Right renal cortex interstitium (tissue), 3 donors: ENCODE data around the gene GRK1. TPM values are rescaled to one million over a fixed set of nuclear protein-coding genes. Genes with fewer than 3 reads are reported as not detected.
"Not testable (repeated sequence)": the region's sequence is repeated elsewhere in the genome, so short reads cannot be mapped to it uniquely, and the experiment has no call there.

Experiments
- DNase-seq, 3 donors: peaks; one replicate each; pipeline ENCODE4 v3.0.0-alpha.2; 2013; ENCODE audit warnings: low read depth in 3 of 3, low spot score in 2 of 3
- polyA plus RNA-seq, 3 donors: library from polyadenylated mRNA; unstranded; fragments of 120-200 nt; gene quantifications; one replicate each; pipeline ENCODE4 v1.2.1, GENCODE V29; 2013; ENCODE audit not compliant: insufficient read length in 3 of 3

The GRK1 gene
- polyA plus RNA-seq, 3 donors, result 0.07 to 0.13 (median 0.12) TPM

DNA sequence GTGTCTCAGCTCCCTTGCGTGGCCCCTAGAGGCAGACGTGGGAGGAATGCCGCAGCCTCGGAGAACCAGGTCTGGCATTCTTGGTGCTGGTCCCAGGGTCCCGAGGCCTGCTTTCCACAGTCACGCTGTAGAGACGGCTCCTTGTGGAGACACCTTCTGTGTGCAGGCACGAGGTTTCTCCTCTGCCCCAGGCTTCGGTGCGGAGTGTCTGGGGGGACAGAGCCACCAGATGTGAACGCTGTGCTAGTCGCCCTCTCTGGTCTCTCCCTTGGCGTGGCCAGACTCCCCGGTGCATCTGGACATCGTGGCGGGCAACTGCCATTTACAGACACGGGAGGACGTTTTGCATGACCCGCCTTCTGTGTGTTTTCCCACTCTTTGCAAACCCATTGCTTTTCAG, 84.5 kb downstream of the GRK1 start:
- no peak for DNase-seq

DNA sequence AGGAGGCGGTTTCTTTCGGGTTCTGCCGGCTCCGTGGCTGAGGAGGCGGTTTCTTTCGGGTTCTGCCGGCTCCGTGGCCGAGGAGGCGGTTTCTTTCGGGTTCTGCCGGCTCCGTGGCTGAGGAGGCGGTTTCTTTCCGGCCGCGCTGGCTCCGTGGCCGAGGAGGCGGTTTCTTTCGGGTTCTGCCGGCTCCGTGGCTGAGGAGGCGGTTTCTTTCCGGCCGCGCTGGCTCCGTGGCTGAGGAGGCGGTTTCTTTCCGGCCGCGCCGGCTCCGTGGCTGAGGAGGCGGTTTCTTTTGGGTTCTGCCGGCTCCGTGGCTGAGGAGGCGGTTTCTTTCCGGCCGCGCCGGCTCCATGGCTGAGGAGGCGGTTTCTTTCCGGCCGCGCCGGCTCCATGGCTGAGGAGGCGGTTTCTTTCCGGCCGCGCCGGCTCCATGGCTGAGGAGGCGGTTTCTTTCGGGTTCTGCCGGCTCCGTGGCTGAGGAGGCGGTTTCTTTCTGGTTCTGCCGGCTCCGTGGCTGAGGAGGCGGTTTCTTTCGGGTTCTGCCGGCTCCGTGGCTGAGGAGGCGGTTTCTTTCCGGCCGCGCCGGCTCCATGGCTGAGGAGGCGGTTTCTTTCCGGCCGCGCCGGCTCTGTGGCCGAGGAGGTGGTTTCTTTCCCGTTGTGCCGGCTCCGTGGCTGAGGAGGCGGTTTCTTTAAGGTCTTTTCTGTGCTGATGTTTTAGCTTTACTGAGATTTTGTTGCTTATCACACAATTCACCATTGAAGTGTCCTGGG, 85.4 kb downstream of the GRK1 start:
- DNase-seq, result not testable (repeated sequence)

- DNase-seq, result no peak
Measured at GRCh38 chr13:113753171-113753570, 86.2 kb downstream of the GRK1 start.

DNA sequence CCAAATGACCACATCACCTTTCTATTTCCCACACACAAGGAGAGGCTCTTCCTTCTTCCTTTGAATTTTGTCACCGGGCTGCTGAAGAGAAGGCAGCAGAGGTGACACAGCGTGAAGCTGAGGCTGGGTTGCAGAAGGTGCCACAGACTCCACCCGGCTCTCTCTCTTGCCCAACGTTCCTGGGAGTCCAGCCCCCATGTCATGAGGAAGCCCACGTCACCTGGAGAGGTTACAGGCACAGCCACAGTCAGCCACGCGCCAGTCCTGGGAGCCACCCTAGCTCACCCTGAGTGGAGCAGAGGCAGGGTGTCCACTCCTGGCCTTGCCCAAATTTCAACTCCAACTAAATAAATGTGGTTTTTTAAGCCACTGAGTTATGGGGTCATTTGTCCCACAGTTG, 87.2 kb downstream of the GRK1 start:
- no peak for DNase-seq

DNA sequence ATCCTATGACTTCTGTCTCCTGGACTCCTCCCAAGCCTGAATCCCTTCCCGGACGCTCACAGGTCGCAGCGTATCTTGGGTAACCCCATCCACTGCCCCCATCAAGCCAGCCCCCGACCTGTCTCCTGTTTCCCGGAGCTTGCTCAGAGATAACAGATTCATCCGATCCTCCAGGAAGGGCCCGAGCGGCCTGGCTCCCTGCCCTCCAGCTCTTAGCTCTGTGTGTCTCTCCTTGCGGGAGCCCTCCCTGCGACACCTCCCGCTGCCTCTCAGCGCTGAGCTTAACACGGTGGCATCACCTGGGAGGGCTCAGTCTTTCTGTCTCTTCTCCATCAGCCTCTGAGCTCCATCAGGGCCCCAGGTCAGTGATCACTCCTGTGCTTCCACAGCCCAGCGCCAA, 87.7 kb downstream of the GRK1 start:
- DNase-seq, result no peak

GRCh38 chr13:113756441-113757097, 89.5 kb downstream of the GRK1 start:
- no peak for DNase-seq

DNA sequence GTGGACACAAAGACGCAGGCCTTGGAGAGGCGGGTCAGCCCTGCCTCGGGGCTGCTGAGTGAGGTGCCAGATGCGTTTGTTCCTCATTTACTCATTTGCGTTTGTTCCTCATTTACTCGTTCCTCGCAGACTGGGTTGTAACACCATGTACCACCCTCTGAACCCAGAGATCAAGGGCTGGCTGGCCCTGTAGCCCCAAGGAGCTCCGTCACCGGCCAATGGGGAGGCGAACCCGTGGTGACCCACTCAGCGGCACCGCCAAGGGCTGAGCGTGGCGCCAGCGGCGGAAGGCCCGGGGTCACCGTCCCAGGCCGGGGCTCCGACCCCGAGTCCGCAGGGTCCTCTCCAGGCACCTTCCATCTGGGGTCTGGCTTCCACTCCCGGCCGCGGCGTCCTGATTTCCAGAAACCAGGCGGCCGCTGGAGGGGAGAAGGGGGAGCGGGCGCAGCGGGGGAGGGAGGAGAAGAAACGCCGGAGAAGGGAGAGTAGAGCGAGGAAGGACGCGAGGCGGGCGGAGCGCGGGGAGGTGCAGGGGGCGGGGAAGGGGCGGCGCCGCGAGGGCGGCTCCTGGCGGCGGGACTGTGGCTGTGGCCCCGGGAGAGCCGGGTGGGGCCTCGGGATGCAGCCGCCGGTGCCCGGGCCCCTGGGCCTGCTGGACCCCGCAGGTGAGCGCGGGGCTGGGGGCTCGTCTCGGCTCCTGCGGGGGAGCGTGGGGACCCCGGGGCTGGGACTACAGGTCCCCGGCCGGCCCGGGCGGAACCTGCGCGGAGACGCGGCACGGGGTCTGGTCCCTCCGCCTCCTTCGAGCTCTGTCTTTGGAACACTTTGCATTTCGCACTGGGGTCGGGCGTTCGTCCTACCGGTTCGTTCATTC, 91.9 kb downstream of the GRK1 start, which contains the start of gene TMEM255B:
TSS of gene TMEM255B (plus strand) at position 576 of the 874 bp plus-strand sequence. CDS start at position 620, 44 bp downstream.
- DNase-seq, result peak in 2 of 3 donors; percentile 45 to 46

GRCh38 chr13:113759525-113760137, 92.6 kb downstream of the GRK1 start:
- DNase-seq, result no peak

- DNase-seq, result no peak
Measured at GRCh38 chr13:113761136-113761535, 94.1 kb downstream of the GRK1 start.

- no peak for DNase-seq
Measured at GRCh38 chr13:113762075-113762474, 95.1 kb downstream of the GRK1 start.

DNA sequence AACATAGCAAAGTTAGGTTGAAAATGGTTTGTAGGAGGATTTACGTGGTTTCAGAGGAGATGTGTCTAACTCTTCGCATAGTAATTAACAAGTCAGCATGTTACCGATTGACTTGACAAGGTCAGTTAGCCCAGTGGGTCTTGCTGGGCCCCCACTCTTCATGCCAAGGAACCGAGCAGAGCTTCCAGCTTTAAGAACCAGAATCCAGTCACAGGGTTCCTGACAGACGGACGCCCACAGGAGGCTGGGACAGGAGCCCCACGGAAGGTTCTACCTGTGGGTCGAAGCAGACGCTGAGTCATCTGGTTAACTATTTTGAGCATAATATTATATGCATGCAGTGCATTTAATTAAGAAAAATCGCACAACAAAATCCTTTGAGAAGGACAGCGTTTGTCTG, 95.5 kb downstream of the GRK1 start:
- DNase-seq, result no peak

- DNase-seq, result no peak
Measured at GRCh38 chr13:113763254-113763653, 96.2 kb downstream of the GRK1 start.

DNA sequence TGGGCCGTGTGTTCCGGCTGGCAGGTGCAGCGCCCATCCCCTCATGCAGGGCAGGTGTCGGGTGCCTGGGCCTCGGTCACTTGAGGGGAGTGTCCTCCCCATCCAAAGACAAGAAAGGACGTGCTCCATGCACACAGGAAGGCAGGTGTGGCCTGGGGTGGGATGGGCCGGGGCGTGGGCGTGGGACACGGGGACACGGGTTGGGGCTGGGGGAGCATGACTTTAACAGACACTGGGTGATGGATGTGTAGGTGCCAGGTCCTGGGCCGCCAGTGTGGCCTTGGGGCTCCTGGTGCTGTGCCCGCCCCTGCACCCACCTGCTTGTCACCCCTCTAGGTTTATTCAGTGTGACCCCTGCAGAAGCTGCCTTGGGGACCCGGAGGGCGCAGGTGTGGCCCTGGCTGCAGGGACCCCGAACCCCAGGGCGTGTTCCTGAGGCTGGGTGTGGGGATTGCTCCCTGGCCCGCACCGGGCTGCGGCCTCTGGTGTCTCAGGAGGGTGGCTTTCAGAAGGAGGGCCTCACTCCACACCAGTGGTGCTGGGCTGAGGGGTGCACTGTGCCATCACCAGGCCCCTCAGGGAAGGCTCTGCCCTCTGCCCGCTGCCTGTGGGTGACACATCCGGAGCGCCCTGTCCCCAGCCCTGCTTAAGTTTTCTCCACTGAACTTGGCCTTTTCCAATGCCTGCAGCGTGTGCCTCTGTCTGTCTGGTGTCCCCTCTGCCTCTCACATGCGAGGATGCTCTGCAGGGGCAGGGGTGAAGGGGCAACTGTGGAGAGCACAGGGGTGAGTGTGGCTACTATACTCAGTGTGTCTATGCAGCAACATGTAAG, 97.2 kb downstream of the GRK1 start:
- DNase-seq, result no peak

DNA sequence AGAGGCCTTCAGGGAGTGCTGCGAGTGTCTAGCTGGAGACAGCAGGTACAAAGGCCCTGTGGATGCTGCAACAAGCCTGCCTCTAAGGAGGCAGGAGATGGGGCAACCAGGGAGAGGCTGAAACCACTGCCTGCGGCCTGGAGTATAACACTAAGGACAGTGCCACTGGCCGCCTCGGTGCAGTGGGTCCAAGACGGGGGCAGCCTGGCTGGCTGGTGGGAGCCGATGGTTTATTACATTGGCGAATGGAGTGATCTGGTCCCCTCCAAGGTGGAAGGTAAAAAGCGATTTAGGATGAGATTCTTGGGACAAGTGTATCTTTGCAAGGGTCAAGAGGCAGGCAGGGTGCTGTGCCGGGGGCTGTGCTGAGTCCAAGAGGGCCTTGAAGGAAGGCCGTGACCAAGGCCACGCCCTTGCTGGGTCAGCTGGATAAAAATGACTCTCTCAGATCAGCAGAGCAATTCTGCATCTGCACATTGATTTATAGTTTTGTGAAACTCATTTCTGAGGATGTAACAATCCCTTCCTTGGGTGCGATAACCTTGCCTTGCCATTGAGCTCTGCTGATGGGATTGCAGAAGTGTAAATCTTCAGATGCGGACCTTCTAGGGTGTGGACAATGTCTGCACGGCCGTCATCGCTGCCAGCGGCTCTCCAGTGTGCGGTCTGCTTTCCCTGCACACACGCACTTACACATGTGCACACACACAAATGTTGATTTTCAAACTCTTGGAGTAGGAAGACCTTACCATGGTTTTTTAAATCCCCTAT, 98.0 kb downstream of the GRK1 start:
- no peak for DNase-seq

- no peak for DNase-seq
Measured at GRCh38 chr13:113765564-113765910, 98.5 kb downstream of the GRK1 start.

- no peak for DNase-seq
Measured at GRCh38 chr13:113766035-113766800, 99.2 kb downstream of the GRK1 start.

DNA sequence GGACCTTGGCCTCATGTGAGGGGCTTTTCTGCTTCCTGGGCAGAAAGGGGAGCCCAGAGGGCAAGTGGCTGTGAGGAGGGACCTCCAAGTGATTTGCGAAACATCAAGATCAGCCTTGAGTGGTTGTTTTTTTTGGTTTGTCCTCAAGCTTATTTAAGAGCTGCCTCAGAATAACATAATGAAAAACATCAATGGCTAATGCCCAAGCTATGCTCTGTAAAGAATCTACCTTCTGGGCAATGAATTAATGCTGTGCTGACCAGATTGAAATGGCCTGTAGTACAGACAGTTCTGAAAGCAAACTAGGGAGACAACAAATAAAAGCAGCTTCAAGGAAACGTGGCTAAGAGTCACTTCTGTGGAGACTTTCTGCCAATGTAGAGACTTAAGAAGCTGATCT, 100.3 kb downstream of the GRK1 start:
- no peak for DNase-seq
